ENCODE measurements around the gene AP1M1. TPM values are rescaled to one million over a fixed set of nuclear protein-coding genes. Genes with fewer than 3 reads are reported as not detected.

The AP1M1 gene
- total RNA-seq, 2 donors from 2014 or later, result 35.0 to 51.6 TPM

DNA sequence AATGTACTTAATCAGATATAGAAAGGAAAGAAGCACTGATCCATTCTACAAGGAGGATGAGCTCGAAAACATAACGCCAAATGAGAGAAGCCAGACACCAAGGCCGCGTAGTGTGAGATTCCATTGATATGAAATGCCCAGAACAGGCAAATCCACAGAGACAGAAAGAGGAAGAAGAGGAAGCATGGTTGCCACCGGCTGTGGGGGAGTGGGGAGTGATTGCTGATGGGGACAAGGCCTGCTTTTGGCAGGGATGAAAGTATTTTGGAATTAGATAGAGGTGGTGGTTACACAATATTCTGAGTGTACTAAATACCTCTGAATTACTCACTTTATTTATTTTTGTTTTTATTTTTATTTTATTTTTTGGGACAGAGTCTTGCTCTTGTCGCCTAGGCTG lies 76.7 kb downstream of the AP1M1 start:
- no peak for DNase-seq
- H3K27ac Mint-ChIP-seq, result no peak overlapping the region
- H3K4me3 Mint-ChIP-seq, result no peak overlapping the region
- Histone ChIP-seq H3K9ac (ENCODE audit: extremely low read depth, low read length, poor library complexity, severe bottlenecking) (no peak overlapping the region), H3K27ac (ENCODE audit: low read depth, low read length) (no peak overlapping the region), H3K4me3 (ENCODE audit: low read length) (no peak overlapping the region), H3K9me3 (ENCODE audit: control insufficient read depth, low read length) (no peaks in the 10 kb centered on the region), H3K4me1 (ENCODE audit: control insufficient read depth, insufficient read depth, low read length) (no peaks in the 10 kb centered on the region), H3K27me3 (ENCODE audit: control insufficient read depth, insufficient read depth, low read length, poor library complexity, severe bottlenecking) (no peaks in the 10 kb centered on the region), H3K36me3 (ENCODE audit: control insufficient read depth, insufficient read depth, low read length) (no peaks in the 10 kb centered on the region)
- no peaks in the 10 kb centered on the region for H3K9me3 Mint-ChIP-seq
- no peaks in the 10 kb centered on the region for H3K36me3 Mint-ChIP-seq (ENCODE audit: low read depth)
- TF ChIP-seq, protein P1, sequence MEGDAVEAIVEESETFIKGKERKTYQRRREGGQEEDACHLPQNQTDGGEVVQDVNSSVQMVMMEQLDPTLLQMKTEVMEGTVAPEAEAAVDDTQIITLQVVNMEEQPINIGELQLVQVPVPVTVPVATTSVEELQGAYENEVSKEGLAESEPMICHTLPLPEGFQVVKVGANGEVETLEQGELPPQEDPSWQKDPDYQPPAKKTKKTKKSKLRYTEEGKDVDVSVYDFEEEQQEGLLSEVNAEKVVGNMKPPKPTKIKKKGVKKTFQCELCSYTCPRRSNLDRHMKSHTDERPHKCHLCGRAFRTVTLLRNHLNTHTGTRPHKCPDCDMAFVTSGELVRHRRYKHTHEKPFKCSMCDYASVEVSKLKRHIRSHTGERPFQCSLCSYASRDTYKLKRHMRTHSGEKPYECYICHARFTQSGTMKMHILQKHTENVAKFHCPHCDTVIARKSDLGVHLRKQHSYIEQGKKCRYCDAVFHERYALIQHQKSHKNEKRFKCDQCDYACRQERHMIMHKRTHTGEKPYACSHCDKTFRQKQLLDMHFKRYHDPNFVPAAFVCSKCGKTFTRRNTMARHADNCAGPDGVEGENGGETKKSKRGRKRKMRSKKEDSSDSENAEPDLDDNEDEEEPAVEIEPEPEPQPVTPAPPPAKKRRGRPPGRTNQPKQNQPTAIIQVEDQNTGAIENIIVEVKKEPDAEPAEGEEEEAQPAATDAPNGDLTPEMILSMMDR (conservative IDR thresholded peaks at IDR 0.05), result no peak
- no peaks in the 10 kb centered on the region for H3K4me1 Mint-ChIP-seq
- 93 to 97% methylated on average over 5 to 6 of the region's 6 CpGs for WGBS, 2 experiments (ENCODE audit: insufficient coverage in 1 of 2, insufficient read length in 1 of 2)
- H3K27me3 Mint-ChIP-seq (ENCODE audit: insufficient read depth), result no peaks in the 10 kb centered on the region

DNA sequence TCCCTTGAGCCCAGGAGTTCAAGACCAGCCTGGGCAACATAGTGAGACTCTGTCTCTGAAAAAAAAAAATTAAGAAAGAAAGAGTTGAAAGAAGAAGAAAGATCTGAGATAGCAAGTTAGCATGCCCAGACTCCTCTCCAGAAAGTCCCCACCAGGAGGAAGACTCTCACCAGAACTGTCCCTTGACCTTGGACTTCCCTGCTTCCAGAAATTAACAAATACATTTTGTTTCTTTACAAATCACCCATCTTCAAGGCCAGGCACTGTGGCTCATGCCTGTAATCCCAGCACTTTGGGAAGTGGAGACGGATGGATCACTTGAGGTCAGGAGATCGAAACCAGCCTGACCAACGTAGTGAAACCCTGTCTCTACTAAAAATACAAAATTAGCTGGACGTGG lies 82.6 kb downstream of the AP1M1 start:
- Histone ChIP-seq H3K4me3 (ENCODE audit: low read length) (no peak overlapping the region), H3K4me1 (ENCODE audit: control insufficient read depth, insufficient read depth, low read length) (no peaks in the 10 kb centered on the region), H3K9ac (ENCODE audit: extremely low read depth, low read length, poor library complexity, severe bottlenecking) (no peak overlapping the region), H3K9me3 (ENCODE audit: control insufficient read depth, low read length) (no peaks in the 10 kb centered on the region), H3K27me3 (ENCODE audit: control insufficient read depth, insufficient read depth, low read length, poor library complexity, severe bottlenecking) (no peaks in the 10 kb centered on the region), H3K27ac (ENCODE audit: low read depth, low read length) (no peak overlapping the region), H3K36me3 (ENCODE audit: control insufficient read depth, insufficient read depth, low read length) (no peaks in the 10 kb centered on the region)
- Mint-ChIP-seq H3K27ac (no peak overlapping the region), H3K36me3 (ENCODE audit: low read depth) (no peaks in the 10 kb centered on the region), H3K4me1 (no peaks in the 10 kb centered on the region), H3K9me3 (no peaks in the 10 kb centered on the region), H3K4me3 (no peak overlapping the region), H3K27me3 (ENCODE audit: insufficient read depth) (no peaks in the 10 kb centered on the region)
- 93 to 95% methylated on average over 4 of the region's 4 CpGs for whole genome bisulfite sequencing, 2 experiments (ENCODE audit: insufficient coverage in 1 of 2, insufficient read length in 1 of 2)
- DNase-seq, result no peak
- TF ChIP-seq, protein P1 (conservative IDR thresholded peaks at IDR 0.05), result no peak

DNA sequence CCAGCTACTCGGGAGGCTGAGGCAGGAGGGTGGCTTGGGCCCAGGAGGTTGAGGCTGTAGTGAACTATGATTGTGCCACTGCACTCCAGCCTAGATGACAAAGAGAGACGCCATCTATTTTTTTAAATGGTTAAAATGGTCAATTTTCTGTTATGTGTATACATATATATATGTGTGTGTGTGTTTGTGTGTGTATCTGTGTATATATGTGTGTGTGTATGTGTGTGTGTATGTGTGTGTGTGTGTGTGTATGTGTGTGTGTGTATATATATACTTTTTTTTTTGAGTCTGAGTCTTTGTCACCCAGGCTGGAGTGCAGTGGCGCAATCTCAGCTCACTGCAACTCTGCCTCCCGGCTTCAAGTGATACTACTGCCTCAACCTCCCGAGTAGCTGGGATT lies 84.0 kb downstream of the AP1M1 start:
- H3K9me3 Mint-ChIP-seq, result no peaks in the 10 kb centered on the region
- H3K27ac Mint-ChIP-seq, result no peak overlapping the region
- H3K27me3 Mint-ChIP-seq (ENCODE audit: insufficient read depth), result no peaks in the 10 kb centered on the region
- H3K9ac ChIP-seq (ENCODE audit: extremely low read depth, low read length, poor library complexity, severe bottlenecking), result no peak overlapping the region
- H3K36me3 ChIP-seq (ENCODE audit: control insufficient read depth, insufficient read depth, low read length), result no peaks in the 10 kb centered on the region
- no peaks in the 10 kb centered on the region for H3K36me3 Mint-ChIP-seq (ENCODE audit: low read depth)
- no peaks in the 10 kb centered on the region for H3K27me3 ChIP-seq (ENCODE audit: control insufficient read depth, insufficient read depth, low read length, poor library complexity, severe bottlenecking)
- H3K9me3 ChIP-seq (ENCODE audit: control insufficient read depth, low read length), result no peaks in the 10 kb centered on the region
- H3K4me1 Mint-ChIP-seq, result no peaks in the 10 kb centered on the region
- WGBS, 2 experiments (ENCODE audit: insufficient coverage in 1 of 2, insufficient read length in 1 of 2), result 94 to 95% methylated on average over 2 to 5 of the region's 5 CpGs
- DNase-seq, result no peak
- no peak overlapping the region for H3K4me3 Mint-ChIP-seq
- H3K4me1 ChIP-seq (ENCODE audit: control insufficient read depth, insufficient read depth, low read length), result no peaks in the 10 kb centered on the region
- TF ChIP-seq, protein P1 (conservative IDR thresholded peaks at IDR 0.05), result no peak
- no peak overlapping the region for H3K4me3 ChIP-seq (ENCODE audit: low read length)
- no peak overlapping the region for H3K27ac ChIP-seq (ENCODE audit: low read depth, low read length)

Measured in endodermal cell (in vitro differentiated cells).